ENCODE data around the gene MYO7B.

DNA sequence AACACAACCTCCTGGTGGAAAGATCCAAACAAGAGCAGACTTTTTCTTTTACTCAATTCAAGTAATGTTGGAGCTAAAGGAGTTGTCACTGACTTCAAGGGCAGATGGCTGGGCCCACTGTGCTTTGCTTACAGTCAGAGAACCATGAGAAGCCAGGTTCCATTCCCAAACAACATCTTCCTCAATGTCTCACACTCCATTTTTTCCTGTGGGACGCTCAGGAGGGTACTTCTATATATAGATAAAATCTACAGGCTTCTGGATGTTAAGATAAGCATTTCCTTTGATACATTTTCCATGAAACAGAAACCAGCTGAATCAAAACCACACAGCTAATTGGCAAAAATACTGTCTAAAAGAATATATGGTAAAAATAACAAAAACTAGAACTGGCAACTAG lies 23.6 kb upstream of the MYO7B start:
- TF ChIP-seq, protein P1, sequence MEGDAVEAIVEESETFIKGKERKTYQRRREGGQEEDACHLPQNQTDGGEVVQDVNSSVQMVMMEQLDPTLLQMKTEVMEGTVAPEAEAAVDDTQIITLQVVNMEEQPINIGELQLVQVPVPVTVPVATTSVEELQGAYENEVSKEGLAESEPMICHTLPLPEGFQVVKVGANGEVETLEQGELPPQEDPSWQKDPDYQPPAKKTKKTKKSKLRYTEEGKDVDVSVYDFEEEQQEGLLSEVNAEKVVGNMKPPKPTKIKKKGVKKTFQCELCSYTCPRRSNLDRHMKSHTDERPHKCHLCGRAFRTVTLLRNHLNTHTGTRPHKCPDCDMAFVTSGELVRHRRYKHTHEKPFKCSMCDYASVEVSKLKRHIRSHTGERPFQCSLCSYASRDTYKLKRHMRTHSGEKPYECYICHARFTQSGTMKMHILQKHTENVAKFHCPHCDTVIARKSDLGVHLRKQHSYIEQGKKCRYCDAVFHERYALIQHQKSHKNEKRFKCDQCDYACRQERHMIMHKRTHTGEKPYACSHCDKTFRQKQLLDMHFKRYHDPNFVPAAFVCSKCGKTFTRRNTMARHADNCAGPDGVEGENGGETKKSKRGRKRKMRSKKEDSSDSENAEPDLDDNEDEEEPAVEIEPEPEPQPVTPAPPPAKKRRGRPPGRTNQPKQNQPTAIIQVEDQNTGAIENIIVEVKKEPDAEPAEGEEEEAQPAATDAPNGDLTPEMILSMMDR (IDR thresholded peaks at IDR 0.05; ENCODE audit: low read depth, low read length): no peak
- TF ChIP-seq EZH2phosphoT487 (IDR thresholded peaks at IDR 0.05; ENCODE audit: low read depth): no peak

All from OCI-LY3 (cell line).